COR-L47 (cell line): Measurements from ENCODE around the gene MCMBP.
"Not testable (repeated sequence)": the region's sequence is repeated elsewhere in the genome, so short reads cannot be mapped to it uniquely, and the experiment has no call there.

Source experiments
- DNase-seq: peaks from one replicate; lab custom pipeline; 2025; lab: John Stamatoyannopoulos, UW

Gene MCMBP

GRCh38 chr10:119878524-119878923, 5.9 kb upstream of the MCMBP start:
- no peak for DNase-seq

GRCh38 chr10:119872860-119873681, 428 bp upstream of the MCMBP start:
- DNase-seq = peak; percentile 61

- peak; percentile 25 for DNase-seq
Measured at GRCh38 chr10:119871881-119872609, 598 bp downstream of the MCMBP start.

GRCh38 chr10:119869398-119869797, 3.2 kb downstream of the MCMBP start:
- DNase-seq = not testable (repeated sequence)

- no peak for DNase-seq
Measured at GRCh38 chr10:119867317-119867716, 5.3 kb downstream of the MCMBP start.

- DNase-seq = no peak
Measured at GRCh38 chr10:119865699-119866240, 6.9 kb downstream of the MCMBP start.

- no peak for DNase-seq
Measured at GRCh38 chr10:119863951-119864565, 8.6 kb downstream of the MCMBP start.

GRCh38 chr10:119862524-119862923, 10.1 kb downstream of the MCMBP start:
- no peak for DNase-seq

- no peak for DNase-seq
Measured at GRCh38 chr10:119860866-119861607, 11.6 kb downstream of the MCMBP start.

- peak; percentile 10 for DNase-seq
Measured at GRCh38 chr10:119859420-119860258, 13.0 kb downstream of the MCMBP start.

- no peak for DNase-seq
Measured at GRCh38 chr10:119858063-119858462, 14.6 kb downstream of the MCMBP start.

- DNase-seq = no peak
Measured at GRCh38 chr10:119853574-119853973, 19.1 kb downstream of the MCMBP start.

- DNase-seq = no peak
Measured at GRCh38 chr10:119852822-119853221, 19.8 kb downstream of the MCMBP start.

GRCh38 chr10:119852277-119852676, 20.4 kb downstream of the MCMBP start:
- no peak for DNase-seq

GRCh38 chr10:119849944-119850343, 22.7 kb downstream of the MCMBP start:
- DNase-seq = no peak

GRCh38 chr10:119849031-119849789, 23.4 kb downstream of the MCMBP start:
- DNase-seq = no peak

- DNase-seq = no peak
Measured at GRCh38 chr10:119845656-119846055, 27.0 kb downstream of the MCMBP start.

GRCh38 chr10:119834188-119834587, 38.5 kb downstream of the MCMBP start:
- DNase-seq = no peak

- DNase-seq = no peak
Measured at GRCh38 chr10:119832951-119833350, 39.7 kb downstream of the MCMBP start.

- DNase-seq = no peak
Measured at GRCh38 chr10:119831656-119832055, 41.0 kb downstream of the MCMBP start.
